HG03103 (cell line): ENCODE data around the gene NEDD4L.

Experiments used
- ATAC-seq: cut with Tn5 transposase; IDR thresholded peaks from one replicate; pipeline ENCODE4 v1.9.1; 2021; ENCODE audit warnings: low read depth; ENCODE audit not compliant: unreplicated experiment

Gene NEDD4L

GRCh38 chr18:58087928-58088690 lies 44.1 kb downstream of the NEDD4L start:
- no peak for ATAC-seq

- no peak for ATAC-seq
Observed at GRCh38 chr18:58088691-58089065, 44.7 kb downstream of the NEDD4L start.

GRCh38 chr18:58091099-58091611 lies 47.1 kb downstream of the NEDD4L start:
- peak; percentile 88 for ATAC-seq

GRCh38 chr18:58093311-58093803 lies 49.3 kb downstream of the NEDD4L start:
- no peak for ATAC-seq

- ATAC-seq = no peak
Observed at GRCh38 chr18:58095222-58095621, 51.2 kb downstream of the NEDD4L start.

GRCh38 chr18:58095655-58096054 lies 51.6 kb downstream of the NEDD4L start:
- no peak for ATAC-seq

- ATAC-seq = no peak
Observed at GRCh38 chr18:58096658-58097057, 52.6 kb downstream of the NEDD4L start.

- ATAC-seq = no peak
Observed at GRCh38 chr18:58097121-58097906, 53.3 kb downstream of the NEDD4L start.

- ATAC-seq = no peak
Observed at GRCh38 chr18:58097907-58098166, 53.8 kb downstream of the NEDD4L start.

GRCh38 chr18:58098706-58099105 lies 54.7 kb downstream of the NEDD4L start:
- no peak for ATAC-seq

GRCh38 chr18:58100154-58100553 lies 56.1 kb downstream of the NEDD4L start:
- ATAC-seq = no peak

GRCh38 chr18:58101291-58101794 lies 57.3 kb downstream of the NEDD4L start:
- no peak for ATAC-seq

- no peak for ATAC-seq
Observed at GRCh38 chr18:58102018-58102417, 58.0 kb downstream of the NEDD4L start.

GRCh38 chr18:58102875-58103274 lies 58.8 kb downstream of the NEDD4L start:
- ATAC-seq = no peak

- ATAC-seq = no peak
Observed at GRCh38 chr18:58103339-58103985, 59.4 kb downstream of the NEDD4L start.

GRCh38 chr18:58104096-58104495 lies 60.1 kb downstream of the NEDD4L start:
- ATAC-seq = no peak

GRCh38 chr18:58105206-58105887 lies 61.3 kb downstream of the NEDD4L start:
- no peak for ATAC-seq

- no peak for ATAC-seq
Observed at GRCh38 chr18:58105888-58106260, 61.8 kb downstream of the NEDD4L start.

- no peak for ATAC-seq
Observed at GRCh38 chr18:58106289-58107070, 62.5 kb downstream of the NEDD4L start.

- no peak for ATAC-seq
Observed at GRCh38 chr18:58109256-58109655, 65.2 kb downstream of the NEDD4L start.
